HG03280 (cell line): ENCODE results near the gene CAP2.
"Not testable (repeated sequence)": the region's sequence is repeated elsewhere in the genome, so short reads cannot be mapped to it uniquely, and the experiment has no call there.

Experiments
- ATAC-seq: cut with Tn5 transposase; IDR thresholded peaks from one replicate; pipeline ENCODE4 v1.9.1; 2021; ENCODE audit warnings: mild to moderate bottlenecking, moderate library complexity; ENCODE audit not compliant: unreplicated experiment

The CAP2 gene

DNA sequence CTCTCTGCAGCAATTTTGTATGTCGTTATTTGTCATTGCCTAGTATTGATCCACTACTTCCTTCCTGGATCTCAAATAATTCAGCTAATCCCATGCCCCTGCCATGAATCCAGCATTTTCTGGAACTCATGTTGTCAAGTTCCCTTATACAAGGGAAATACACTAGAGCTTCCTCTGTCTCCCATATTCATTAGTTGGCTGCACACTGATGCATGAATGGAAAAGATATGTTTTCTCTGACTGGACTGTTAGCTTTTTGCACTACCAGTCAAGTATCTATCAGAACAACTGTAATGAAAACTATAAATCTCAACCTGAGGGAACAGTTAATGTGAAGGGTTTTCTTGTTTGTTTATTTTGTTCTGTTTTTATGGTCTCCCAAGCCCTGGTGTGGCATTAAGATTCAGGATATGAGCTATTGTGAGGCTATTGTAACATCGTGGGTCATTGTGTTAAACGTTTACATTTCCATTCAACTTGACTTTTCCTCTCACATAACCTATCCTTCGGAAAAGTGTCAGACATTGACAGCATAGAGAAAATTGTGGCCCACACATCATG lies 104.2 kb downstream of the CAP2 start:
- ATAC-seq = no peak

DNA sequence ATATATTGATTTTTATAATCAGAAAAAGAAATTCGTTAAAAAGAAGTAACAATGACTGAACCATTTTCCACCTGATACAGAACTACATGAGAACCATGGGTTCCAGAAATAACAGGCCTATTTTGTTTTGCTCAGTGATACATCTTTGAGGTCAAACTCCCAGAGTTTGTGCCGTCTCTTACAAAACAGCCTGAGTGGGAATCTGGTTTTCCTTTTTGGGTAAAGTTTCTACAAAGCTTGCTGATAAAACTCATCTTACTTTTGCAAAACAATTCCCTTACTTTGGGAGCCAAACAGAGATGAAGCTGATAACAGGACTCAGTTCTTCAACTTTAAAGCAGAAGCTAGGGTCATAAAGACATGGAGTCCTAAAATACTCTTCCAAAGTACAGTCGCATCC lies 108.0 kb downstream of the CAP2 start:
- no peak for ATAC-seq

DNA sequence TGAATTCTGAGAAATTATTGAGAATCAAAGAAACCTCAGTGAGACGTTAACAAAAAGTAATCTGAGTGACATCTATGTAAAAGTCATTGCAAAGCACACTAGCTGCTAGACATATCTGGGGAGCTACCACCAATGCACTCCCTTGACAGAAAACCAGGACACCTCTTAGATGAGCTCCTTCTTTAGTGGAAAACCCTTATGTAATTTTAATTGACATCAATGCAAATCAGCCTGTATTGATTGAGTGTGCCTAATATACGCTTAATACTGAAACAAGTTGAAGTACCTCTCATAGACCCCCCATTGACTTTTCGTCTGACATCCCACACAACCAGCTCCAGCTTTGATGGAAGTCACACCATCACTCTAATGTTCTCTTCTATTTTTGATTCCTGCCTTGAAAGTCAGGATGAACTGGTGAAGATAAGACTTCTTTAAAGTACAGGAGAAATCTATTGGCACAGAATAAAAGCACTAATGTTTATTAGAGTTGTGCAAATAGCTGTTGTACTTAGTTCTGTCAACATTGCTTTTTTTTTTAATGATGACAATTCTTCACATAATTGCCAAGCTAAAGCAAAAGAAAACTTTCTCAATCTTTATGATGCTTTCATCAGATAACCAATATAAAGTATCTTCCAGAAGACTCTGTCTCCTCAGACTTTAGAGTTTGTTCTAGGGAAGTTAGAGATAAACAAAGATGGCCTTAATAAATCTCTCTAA lies 108.7 kb downstream of the CAP2 start:
- ATAC-seq = no peak

DNA sequence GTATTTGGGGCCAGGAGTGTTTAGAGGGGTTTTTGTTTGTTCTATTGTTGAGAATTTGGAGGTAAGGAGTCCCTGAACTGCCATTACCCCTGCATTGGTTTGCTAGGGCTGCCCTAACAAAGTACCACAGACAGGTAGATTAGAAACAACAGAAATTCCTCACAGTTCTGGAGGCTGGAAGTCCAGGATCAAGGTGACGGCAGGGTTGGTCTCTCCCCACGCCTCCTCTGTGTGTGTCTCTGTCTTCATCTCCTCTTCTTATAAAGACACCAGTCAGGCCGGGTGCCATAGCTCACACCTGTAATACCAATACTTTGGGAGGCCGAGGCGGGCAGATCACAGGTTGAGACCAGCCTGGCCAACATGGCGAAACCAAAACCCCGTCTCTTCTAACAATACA lies 109.7 kb downstream of the CAP2 start:
- no peak for ATAC-seq

DNA sequence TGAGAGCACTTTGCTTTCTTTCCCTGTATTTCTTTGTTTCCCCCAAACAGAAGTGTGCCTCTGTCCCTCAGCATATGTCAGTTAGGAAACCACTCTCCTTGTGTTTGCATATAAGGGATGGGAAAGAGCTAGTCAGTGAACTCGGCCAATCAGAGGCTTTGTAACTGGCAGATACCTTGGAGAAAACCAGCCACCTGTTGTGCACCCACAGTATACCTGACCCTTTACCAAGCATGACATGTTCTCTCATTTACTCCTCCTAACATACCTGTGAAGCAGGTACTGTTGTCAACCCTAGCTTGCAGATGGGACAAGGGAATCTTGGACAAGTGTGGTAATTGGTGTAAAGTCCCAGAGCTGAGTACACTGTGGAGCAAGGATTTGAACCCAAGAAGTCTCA lies 110.6 kb downstream of the CAP2 start:
- ATAC-seq = no peak

DNA sequence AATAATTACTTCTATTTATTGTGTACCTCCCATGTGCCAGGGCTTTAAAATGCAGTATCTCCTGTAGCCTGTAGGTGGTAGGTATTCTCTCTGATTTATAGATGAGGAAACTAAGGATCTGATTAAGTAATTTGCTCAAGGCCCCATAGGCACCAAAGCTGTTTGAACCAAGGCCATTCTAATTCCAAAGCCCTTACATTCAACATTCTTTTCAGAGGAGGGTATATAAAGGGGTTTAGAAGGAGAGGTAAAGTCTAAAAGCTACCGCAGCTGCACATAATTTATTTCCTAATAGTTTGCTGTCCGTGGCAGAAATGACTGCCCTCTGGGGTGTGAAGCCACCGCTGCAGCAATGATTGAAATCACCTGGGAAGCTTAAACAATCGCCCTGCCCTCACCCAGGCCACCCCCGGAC lies 111.7 kb downstream of the CAP2 start:
- ATAC-seq = no peak

DNA sequence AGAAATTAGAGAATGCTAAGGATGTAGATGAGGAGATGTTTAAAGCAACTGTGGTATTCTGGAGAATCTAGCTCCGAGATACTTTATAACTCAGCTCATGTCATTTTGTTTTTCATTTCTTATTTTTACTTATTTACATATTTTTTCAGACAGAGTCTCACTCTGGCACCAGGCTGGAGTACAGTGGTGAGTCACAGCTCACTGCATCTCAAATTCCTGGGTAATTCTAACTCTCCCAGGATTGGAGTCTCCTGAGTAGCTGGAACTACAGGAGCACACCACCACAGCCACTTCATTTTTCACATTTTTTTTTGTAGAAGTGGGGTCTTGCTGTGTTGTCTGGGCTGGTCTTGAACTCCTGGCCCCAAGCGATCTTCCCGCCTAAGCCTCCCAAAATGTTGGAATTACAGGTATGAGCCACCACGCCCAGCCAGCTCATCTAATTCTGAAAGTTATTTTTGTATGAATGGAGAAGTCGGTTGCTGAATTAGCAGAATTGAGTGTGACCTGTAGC lies 112.4 kb downstream of the CAP2 start:
- ATAC-seq = no peak

DNA sequence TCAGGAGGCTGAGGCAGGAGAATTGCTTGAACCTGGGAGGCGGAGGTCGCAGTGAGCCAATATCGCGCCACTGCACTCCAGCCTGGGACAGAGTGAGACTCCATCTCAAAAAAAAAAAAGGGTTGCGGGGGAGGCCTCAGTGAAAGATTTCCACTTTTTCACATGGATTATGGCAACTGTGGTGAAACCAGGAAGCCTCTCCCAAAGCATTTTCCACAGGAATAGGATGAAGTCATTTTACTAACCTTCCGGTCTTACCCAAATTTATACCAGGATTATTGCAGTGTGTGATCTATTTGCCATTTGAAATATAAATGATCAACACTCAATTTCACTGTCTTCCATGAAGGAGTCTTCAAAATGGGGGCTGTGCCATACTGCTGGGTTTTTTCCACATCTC lies 113.1 kb downstream of the CAP2 start:
- ATAC-seq = no peak

DNA sequence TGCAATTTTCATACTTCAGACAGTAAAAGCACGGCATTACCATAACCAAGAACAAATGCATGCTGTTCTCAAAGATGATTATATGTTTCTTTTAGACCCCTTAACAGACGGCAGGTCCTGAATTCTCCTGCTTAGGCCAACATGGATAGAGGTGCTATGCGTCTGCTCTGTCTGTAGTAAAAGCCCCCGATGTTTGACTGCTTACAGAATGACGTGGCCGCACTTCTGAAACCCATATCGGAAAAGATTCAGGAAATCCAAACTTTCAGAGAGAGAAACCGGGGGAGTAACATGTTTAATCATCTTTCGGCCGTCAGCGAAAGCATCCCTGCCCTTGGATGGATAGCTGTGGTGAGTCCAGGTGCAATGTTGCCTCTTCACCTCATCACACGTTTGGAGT lies 113.6 kb downstream of the CAP2 start:
- no peak for ATAC-seq

DNA sequence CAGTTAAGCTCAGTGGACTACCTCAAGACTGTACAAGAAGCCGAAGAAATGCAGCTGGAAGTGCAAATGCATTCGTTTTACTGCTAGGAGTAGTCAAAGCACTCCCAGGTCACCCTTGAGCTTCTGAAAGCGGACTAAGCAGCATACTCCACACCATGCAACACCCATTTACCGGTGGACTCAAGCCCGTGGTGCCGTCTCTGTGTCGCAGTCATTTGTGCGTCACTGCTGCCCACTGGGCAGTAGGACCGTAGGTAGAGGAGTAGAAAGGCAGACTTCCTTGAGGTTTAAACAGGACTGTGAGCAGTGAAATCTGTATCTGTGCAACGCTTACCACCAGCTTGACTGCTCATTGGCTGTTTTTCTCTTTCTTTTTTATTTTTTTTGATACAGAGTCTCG lies 117.7 kb downstream of the CAP2 start:
- ATAC-seq = no peak

DNA sequence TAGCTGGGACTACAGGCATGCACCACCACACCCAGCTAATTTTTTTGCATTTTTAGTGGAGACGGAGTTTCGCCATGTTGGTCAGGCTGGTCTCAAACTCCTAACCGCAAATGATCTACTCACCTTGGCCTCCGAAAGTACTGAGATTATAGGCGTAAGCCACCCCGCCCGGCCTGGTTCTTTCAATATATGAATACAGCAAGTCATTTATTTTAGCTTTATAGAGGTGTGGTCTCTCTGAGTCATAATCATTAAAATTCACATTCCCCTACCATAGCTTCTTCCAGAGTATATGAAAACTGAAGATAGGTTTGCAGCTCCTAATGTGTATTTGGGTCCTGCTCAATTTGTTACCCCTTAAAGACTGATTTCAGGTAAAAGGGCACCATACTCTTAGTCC lies 118.2 kb downstream of the CAP2 start:
- no peak for ATAC-seq

DNA sequence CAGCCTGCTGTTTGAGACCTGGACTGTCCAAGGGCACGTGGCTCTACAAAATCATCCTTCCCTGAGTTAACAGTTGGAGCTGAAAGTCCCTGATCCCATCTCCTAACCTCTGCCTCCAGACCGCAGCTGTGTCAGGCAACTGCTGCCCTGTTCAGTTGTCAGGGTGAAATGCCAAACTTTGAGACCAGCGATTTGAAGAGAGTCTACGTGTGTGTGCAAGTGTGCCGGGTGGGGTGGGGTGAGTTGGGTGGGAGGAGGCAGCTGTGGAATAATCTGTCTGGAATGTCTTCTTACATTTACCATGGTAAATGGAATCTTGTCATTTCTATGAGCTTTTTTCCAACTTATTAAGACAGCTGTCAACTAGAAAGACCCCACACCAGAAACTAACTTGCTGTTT lies 125.7 kb downstream of the CAP2 start:
- no peak for ATAC-seq

DNA sequence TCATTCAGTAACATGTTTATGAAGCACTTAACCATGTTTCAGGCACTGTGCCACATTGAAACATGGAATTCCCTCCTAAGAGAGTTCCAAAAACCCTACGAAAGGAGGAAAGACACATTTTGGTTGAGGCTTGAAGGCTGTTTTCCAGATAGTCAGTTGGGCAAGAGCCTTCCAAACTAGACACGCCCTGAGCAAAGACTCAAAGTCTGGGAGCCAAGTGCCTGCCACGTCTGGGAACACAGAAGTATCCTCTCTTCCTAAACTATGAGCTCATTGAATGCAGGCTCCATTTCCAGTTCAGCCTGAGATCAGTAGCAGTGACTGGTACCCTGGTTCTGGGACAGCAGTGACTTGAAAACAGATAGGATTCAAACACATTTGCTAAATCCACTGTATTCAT lies 132.2 kb downstream of the CAP2 start:
- no peak for ATAC-seq

DNA sequence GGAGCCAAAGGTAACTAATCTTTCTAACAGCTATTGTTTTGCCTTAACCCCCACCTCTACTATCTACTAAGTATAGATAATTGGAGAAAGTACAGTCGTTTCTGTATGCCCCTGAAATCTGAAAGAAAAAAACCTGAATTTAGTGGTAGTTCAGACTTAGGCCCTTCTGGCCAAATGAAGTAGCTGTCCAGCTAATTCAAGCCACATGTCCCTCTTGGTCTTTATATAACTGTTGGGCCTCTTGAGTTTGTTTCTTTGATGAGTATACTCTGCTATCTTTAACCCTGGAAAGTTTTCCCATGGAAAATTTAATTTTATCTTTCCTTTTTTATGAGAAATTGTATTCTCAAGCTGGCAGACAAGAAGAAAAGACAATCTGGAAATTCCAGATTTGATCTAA lies 133.7 kb downstream of the CAP2 start:
- no peak for ATAC-seq

DNA sequence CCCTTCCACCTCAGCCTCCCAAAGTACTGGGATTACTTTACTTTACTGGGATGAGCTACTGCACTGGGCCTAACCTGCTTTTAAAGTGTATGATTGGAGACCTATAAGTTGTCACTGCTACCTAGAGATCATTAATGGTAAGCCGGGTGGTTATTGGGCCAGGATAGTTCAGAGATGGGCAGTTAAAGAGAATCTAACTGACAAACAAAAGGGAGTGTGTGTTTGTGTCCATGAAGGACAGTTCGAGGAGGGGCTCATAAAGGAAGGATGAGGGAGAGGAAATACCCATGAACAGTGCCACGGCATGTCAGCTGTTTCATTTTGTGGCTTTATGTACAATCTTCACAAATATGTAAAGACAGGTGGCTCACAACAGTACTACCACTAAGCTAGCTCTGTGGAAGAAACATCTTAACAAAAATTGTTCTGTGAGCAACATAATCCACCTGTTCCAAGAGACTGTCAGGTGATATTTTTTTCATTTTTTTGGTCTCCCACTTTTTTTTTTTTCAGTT lies 137.0 kb downstream of the CAP2 start:
- no peak for ATAC-seq

DNA sequence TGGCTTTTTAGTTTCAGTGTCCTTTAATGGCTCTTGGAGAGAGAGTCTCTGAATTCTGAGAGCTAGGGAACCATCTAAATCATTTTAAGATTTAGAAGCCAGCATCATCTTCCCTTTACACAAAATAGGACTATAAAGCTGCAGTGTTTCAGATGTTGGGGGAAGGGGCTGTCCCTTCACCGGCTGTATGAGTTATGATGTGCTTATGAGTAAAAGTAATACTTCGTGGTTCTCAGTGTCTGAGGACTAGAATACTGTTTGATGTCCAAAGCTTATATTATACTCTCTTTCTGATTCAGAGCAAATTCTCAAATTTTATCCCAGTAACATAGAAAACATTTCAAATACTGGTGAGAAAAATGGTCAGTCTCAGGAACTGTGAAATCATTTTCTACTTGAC lies 143.2 kb downstream of the CAP2 start:
- peak; percentile 60 for ATAC-seq

DNA sequence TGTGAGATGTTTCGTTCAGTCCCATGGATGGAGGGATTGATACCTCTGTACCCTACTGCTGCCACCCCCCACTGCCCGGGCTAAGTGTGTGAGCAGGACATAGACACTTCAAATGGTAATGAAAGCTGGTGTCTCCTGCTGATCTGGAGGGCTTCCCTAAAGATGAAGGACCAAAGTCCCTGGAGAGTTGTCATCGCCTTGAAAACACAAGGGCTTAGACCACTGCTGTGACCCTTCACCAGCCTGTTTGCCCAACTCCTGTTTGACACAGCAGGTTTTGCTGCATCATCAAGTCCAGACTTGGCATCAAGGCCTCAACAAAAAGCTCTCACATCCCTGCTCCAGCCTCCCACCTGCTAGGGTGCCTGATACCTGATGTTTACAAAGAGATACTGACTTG lies 148.8 kb downstream of the CAP2 start:
- ATAC-seq = no peak

DNA sequence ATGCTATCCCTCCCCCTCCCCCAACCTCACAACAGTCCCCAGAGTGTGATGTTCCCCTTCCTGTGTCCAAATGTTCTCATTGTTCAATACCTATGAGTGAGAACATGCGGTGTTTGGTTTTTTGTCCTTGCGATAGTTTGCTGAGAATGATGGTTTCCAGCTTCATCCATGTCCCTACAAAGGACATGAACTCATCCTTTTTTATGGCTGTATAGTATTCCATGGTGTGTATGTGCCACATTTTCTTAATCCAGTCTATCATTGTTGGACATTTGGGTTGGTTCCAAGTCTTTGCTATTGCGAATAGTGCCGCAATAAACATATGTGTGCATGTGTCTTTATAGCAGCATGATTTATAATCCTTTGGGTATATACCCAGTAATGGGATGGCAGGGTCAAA lies 152.3 kb downstream of the CAP2 start:
- ATAC-seq = not testable (repeated sequence)

DNA sequence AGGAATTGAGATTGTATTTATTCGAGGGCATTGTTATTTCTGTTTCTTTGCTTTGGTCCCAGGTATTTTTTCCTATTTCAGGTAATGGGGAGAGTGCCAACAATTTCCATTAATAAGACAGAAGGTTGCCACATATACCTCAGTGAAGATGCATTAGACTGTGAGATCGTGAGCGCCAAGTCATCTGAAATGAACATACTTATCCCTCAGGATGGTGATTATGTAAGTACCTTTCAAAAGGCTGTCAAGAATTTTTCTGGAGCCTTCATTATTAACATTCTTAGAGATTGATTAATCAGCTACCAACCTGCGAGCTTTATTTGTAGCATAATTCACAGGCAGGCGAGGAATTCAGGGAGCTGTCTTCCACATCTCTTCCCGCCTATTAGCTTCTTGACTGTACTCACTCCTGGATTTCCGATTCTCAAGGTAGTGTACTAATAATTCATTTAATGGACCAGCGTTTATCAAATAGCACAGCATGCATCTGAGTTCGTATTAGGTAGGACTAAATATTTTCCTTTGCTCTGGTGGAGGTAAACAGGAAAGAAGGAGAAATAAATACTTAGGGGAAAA lies 158.1 kb downstream of the CAP2 start:
- no peak for ATAC-seq

DNA sequence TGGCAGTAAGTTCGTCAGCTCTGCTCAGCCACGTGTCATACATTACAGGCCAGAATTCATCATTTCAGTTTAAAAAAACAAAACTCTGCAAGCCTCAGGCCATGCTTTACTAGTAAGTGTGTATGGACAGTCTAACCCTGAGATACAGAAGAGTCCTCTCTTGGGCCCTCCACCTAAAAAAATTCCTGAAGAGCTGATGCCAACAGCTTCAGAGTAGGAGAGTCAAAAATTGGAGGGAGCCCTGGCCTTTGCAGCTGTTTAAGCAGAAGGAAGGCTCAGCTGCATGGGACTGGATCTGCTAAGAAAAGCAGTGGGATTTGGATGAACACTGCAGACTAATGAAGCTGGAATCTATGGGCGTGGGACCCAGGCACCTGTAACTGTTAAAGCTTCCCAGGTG lies 159.5 kb downstream of the CAP2 start:
- no peak for ATAC-seq

DNA sequence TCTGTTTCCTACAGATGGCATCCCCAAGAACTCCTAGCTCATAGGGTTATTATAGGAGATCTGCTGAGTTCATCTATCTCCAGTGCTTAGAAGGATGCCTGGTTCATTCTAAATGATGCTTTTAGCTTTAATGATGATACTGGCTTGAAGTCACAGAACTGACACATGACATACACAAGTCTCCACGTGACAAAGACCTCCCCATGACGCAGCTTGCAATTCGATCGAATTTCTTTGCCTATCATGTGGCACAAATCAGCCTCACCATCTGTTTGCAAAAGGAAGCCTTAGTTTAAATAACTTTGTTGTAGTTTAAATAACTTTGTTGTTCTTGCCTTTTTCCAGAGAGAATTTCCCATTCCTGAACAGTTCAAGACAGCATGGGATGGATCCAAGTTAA lies 162.6 kb downstream of the CAP2 start:
- ATAC-seq = no peak

DNA sequence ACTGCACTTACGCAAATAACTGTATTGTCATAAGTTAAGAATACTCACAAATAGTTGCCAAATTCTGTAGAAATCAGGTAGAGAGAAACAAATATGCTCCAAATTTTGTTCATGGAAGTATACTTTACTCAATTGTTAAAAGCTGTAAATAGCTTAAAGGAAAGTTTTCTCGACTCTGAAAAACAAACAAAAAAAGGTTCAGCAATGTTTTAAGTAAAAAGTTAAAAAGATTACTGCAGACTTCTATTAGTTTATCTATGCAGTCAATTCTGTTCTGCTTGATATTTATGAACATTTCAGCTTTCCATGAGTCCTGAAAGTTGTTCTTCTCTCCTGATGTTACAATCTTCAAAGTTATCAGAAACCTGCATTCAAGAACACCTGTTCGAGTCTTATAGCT lies 169.2 kb downstream of the CAP2 start:
- ATAC-seq = no peak
